AG04450 (cell line): ENCODE data around the gene B3GLCT. TPM values are rescaled to one million over a fixed set of nuclear protein-coding genes. Genes with fewer than 3 reads are reported as not detected.

Experiments used
- CTCF ChIA-PET: fragments of 300-600, 350-600 bp; formaldehyde crosslinking; extraction: SDS; loops from one replicate; lab custom pipeline; 2022; ENCODE audit warnings: antibody characterized with exemption, inconsistent platforms; lab: Charles Lee
- POLR2A ChIA-PET: fragments of 350-600 bp; formaldehyde crosslinking; extraction: SDS; loops from one replicate; lab custom pipeline; 2021; ENCODE audit warnings: antibody characterized with exemption, inconsistent platforms; lab: Yijun Ruan, JAX
- DNase-seq: peaks from one replicate; pipeline ENCODE4 v3.0.0-alpha.2; 2011; ENCODE audit warnings: low read depth, low spot score
- H3K27ac ChIP-seq: one replicate; pipeline ENCODE4 v1.5.1; 2012; ENCODE audit warnings: low read depth, low read length, control low read depth
- H3K27me3 ChIP-seq: one replicate; pipeline ENCODE4 v1.6.0; 2012; ENCODE audit warnings: low read length; ENCODE audit not compliant: control insufficient read depth, insufficient read depth
- H3K4me3 ChIP-seq: 2 replicates; pipeline ENCODE4 v1.5.1; 2011; ENCODE audit warnings: mild to moderate bottlenecking, low read depth, low read length, control low read depth
- H3K9me3 ChIP-seq: 2 replicates; pipeline ENCODE4 v1.5.1; 2012; ENCODE audit warnings: low read length; ENCODE audit not compliant: control insufficient read depth, insufficient read depth
- CTCF ChIP-seq: IDR thresholded peaks from 2 replicates; pipeline ENCODE4 v1.5.1; 2011; ENCODE audit warnings: low read depth, low read length, control low read depth, inconsistent platforms
- polyA plus RNA-seq: library from polyadenylated mRNA; depleted of rRNA; stranded (reverse); fragments of >200 nt; gene quantifications from 2 replicates; pipeline ENCODE4 v1.2.3, GENCODE V29; 2011

B3GLCT gene
- polyA plus RNA-seq, 1 experiment: 2.3 TPM

- Histone ChIP-seq H3K9me3 (no peaks in the 10 kb centered on the region), H3K4me3 (peak overlapping the region; percentile 68), H3K27me3 (peaks cover 3% of the 10 kb centered on the region), H3K27ac (peak overlapping the region; percentile 39)
- no peak for DNase-seq
- CTCF ChIA-PET: interaction anchor here (0.6 to 1.6 kb wide), 9 partner anchors 8 to 1114 kb away, joined by 3 to 9 read pairs (median 4); no protein-coding TSS in a partner anchor
- TF ChIP-seq CTCF: no peak
- POLR2A ChIA-PET: interaction anchor here (0.7 kb wide), 1 partner anchor 9 kb away, joined by 6 read pairs; no protein-coding TSS in a partner anchor
Observed at GRCh38 chr13:31200637-31200971, 829 bp downstream of the B3GLCT start.

- ChIA-PET POLR2A (no interaction called here), CTCF (interaction anchor here (0.6 to 2.4 kb wide), 12 partner anchors 7 to 1115 kb away, joined by 3 to 9 read pairs (median 4); no protein-coding TSS in a partner anchor)
- peak overlapping the region; percentile 68 for H3K4me3 ChIP-seq
- no peak overlapping the region for H3K27ac ChIP-seq
- peaks cover 3% of the 10 kb centered on the region for H3K27me3 ChIP-seq
- no peaks in the 10 kb centered on the region for H3K9me3 ChIP-seq
- no peak for DNase-seq
- TF ChIP-seq CTCF: no peak
Observed at GRCh38 chr13:31201341-31202031, 1.7 kb downstream of the B3GLCT start.

DNA sequence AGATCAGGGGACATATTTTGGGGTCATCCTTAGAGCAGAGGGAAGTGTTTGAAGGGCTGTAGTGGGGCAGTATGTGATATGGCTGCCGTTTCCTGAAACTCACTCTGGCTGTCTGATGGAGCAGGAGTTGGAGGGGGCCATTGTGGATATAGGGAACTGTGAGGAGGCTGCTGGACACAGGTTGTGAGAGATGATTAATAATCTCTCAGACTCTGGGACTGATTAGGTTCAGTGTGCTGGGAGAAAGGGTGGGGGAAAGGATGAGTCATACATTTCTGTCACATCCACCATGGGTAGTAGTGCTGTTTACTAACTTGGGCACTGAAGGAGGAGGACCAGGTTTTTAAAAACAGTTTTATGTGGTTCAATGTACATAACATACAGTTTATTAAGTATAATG, 4.8 kb downstream of the B3GLCT start:
- Histone ChIP-seq H3K4me3 (no peak overlapping the region), H3K27me3 (no peaks in the 10 kb centered on the region), H3K9me3 (no peaks in the 10 kb centered on the region), H3K27ac (no peak overlapping the region)
- DNase-seq: no peak
- ChIA-PET CTCF (interaction anchor here (0.8 kb wide), 1 partner anchor 31 kb away, joined by 4 read pairs; no protein-coding TSS in a partner anchor), POLR2A (no interaction called here)
- TF ChIP-seq CTCF: no peak

DNA sequence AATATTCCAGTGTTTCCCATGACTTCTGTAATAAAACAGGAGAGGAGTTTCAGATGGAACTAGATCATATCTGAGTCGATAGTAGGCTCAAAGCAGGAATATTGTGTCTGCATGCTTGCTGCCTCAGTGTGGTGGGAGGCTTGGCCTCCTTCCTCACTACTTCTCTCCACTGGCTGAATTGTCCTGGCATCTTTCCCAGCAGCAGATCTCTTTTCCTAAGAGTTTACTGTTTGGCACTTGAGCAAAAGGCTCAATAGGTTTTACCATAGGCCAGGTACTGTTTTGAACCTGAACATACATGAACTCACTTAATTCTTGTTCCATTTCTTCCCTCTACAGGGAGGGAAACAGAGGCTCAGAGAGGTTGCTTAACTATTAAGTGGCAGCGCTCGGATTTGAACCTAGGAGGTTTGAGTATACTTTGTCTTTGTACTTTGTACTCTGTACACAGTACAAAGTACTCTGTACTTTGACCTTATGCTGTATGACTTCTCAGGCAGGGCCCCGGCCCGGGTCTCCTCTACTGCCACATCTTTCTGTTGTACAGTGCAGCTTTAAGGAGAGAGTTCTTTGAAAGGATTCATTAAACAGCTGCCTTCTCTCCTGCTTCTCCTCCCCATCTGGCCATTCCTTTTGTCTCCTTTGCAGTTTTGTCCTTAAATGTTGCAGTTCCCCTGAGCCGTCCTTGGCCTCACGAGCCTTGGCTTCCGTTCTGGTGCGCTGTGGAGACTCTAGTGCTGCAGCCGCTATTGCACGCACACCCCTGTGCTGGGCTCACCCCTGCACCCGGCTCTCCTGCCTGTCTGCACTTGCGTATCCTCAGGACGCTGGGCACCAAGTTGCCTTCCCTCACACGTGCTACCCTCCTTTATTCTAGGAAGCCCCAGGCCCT, 8.1 kb downstream of the B3GLCT start:
- no peak for TF ChIP-seq CTCF

More for the DNA sequence above, 8.1 kb downstream of the B3GLCT start:
- Histone ChIP-seq H3K9me3 (no peaks in the 10 kb centered on the region), H3K4me3 (no peak overlapping the region), H3K27ac (no peak overlapping the region), H3K27me3 (no peaks in the 10 kb centered on the region)
- POLR2A ChIA-PET: no interaction called here
- CTCF ChIA-PET: interaction anchor here (0.6 to 1.8 kb wide), 4 partner anchors 7 to 28 kb away, joined by 3 to 8 read pairs (median 4); no protein-coding TSS in a partner anchor
- DNase-seq: peak; percentile 20
